Measurements from ENCODE around the gene RUFY4. TPM values are rescaled to one million over a fixed set of nuclear protein-coding genes. Genes with fewer than 3 reads are reported as not detected.

The RUFY4 gene
- total and polyA plus RNA-seq, 5 experiments from 2014 or later: 0.16 to 1.5 (median 0.31) TPM; not detected in 2

DNA sequence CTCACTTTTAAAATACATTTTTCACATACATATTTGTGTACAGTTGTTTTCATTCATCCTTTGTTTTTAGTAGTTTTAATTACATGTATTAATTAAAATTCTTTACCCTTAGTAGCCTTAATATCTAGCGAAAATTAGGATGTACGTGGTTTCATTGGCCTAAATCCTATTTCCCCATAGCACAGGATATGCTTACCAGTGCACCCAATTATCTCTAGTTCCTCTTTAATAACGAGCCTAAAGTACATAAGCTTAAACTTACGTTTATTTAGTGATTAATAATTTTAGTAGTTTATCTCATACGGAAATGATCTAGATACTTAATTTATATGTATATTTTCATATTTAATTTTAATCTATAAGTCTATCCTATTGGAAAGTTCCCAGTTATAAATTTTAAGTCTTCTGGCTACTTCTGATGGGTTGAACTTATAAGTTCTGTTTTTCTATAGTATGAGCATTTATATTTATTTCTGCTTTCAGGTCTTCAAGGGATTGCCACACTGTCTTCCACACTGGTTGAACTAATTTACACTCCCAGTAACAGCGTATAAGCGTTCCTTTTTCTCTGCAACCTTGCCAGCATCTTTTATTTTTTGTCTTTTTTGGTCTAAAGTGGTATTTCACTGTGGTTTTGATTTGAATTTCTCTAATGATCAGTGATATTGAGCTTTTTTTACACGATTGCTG is 21.4 kb upstream of the RUFY4 start:
- POLR2A ChIA-PET: no interaction called here
- H3K27me3 Mint-ChIP-seq: peaks cover 2 to 25% (median 6%) of the 10 kb centered on the region in 5 donors
- ATAC-seq (no peak), DNase-seq (no peak)
- H3K4me1 Mint-ChIP-seq: peaks cover 0 to 2% (median under 1%) of the 10 kb centered on the region in 4 donors
- peaks cover 3 to 43% (median 17%) of the 10 kb centered on the region in 9 donors for H3K9me3 Mint-ChIP-seq
- peaks cover 10 to 26% (median 20%) of the 10 kb centered on the region in 3 donors for H3K36me3 Mint-ChIP-seq
- H3K4me3 Mint-ChIP-seq: no peak overlapping the region
- H3K27ac Mint-ChIP-seq: peak overlapping the region in 1 of 10 donors; percentile 6

DNA sequence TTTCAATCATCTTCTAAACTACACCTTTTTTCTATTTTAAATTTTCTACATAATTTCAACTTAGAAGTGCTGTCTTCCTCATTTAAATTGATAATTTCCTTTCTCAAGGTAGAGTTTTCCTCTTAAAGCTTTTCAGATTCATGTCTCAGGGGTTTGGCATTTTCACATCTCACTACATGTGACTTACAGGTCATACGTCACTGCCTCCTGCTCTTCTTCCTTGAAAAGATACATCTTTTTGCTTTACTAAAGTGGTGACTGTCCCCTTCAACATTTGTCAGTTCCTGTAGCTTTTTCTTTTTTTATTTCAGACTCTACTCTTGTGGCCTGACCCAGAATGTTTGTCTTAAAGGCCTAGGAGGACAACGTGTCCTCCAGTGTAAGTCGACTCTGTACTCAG is 17.1 kb upstream of the RUFY4 start:
- POLR2A ChIA-PET: no interaction called here
- peaks cover 3 to 31% (median 17%) of the 10 kb centered on the region in 9 donors for H3K9me3 Mint-ChIP-seq
- H3K27ac Mint-ChIP-seq: no peak overlapping the region
- H3K27me3 Mint-ChIP-seq: peaks cover 4 to 25% (median 9%) of the 10 kb centered on the region in 5 donors
- no peak overlapping the region for H3K4me3 Mint-ChIP-seq
- ATAC-seq (no peak), DNase-seq (no peak)
- H3K4me1 Mint-ChIP-seq: no peaks in the 10 kb centered on the region
- peaks cover 10 to 25% (median 20%) of the 10 kb centered on the region in 3 donors for H3K36me3 Mint-ChIP-seq

DNA sequence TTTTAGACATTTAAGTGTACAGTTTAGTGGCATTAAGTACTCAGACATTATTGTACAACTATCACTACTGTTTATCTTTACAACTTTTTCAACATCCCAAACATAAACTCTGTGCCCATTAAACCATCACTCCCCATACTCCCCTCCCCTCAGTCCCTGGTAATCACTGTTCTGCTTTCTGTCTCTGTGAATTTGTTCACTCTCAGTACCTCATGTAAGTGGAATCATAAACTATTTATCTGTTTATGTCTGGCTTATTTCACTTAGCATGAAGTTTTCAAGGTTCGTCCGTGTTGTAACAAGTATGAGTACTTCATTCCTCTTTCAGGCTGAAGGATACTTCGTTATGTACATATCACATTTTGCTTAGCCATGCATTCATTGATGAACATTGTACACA is 9.8 kb upstream of the RUFY4 start:
- H3K4me1 Mint-ChIP-seq: peaks cover 0 to 10% (median 0%) of the 10 kb centered on the region in 4 donors
- peaks cover 0 to 22% (median 14%) of the 10 kb centered on the region in 5 donors for H3K27me3 Mint-ChIP-seq
- no peak overlapping the region for H3K27ac Mint-ChIP-seq
- POLR2A ChIA-PET: no interaction called here
- no peaks in the 10 kb centered on the region for H3K9me3 Mint-ChIP-seq
- DNase-seq: no peak
- no peak for ATAC-seq
- no peaks in the 10 kb centered on the region for H3K36me3 Mint-ChIP-seq
- H3K4me3 Mint-ChIP-seq: no peak overlapping the region

DNA sequence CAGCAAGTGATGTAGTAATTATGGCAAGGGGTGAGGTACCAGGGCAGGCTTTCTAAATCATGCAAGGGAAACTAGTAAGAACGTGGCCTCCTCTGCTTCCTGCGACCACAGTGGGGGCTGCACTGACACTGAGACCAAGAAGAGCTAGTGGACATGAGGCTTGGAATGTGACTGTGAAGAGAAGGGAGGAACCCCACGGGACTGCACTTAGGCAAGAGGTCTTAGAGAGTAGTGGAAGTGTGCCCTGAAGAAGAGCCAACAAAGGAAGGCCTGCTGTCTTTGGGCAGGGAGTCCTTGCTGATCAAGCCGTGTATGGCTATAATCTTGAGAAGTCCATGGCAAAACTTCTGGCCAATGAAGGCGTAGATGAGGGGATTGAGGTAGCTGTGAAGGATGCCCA is 8.9 kb upstream of the RUFY4 start:
- Mint-ChIP-seq H3K4me3 (no peak overlapping the region), H3K4me1 (peaks cover 0 to 10% (median 0%) of the 10 kb centered on the region in 4 donors), H3K9me3 (no peaks in the 10 kb centered on the region), H3K27ac (peak overlapping the region in 1 of 10 donors; percentile 41), H3K36me3 (no peaks in the 10 kb centered on the region), H3K27me3 (peaks cover 3 to 29% (median 20%) of the 10 kb centered on the region in 5 donors)
- ATAC-seq: no peak
- no peak for DNase-seq
- POLR2A ChIA-PET: no interaction called here

DNA sequence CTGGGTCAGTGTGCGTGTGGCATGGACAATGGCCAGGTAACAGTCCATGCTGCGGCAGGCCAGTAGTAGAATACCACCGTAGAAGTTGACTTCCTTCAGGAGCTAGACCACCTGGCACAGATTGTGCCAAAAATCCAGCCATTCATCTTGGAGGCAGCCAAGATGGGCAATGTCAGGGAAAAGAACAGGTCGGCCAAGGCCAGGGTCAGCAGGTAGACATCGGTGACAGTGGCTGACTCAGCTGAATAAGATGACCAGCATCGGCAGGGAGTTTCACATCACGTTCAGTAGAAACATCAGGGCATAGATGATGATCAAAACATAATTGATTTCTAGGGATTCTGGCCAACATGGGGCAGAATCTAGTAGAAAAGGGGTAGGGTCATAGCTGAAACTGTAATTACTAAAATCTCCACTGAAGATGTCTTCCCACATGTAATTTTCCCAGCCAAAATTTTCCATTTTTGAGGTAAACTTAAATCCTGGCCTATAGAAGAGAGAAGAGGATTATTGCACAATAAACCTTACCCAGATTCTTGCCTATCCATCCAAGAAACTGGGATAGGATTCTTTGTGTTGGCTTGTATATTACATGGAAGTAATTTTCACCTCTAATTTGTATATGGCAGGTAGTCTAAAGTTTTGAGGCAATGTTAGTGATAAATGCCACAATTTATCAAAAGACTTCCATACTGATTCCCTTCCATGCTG is 7.9 kb upstream of the RUFY4 start:
- H3K9me3 Mint-ChIP-seq: no peaks in the 10 kb centered on the region
- DNase-seq (no peak), ATAC-seq (no peak)
- H3K27ac Mint-ChIP-seq: no peak overlapping the region
- H3K36me3 Mint-ChIP-seq: no peaks in the 10 kb centered on the region
- POLR2A ChIA-PET: no interaction called here
- peaks cover 5 to 26% (median 16%) of the 10 kb centered on the region in 5 donors for H3K27me3 Mint-ChIP-seq
- H3K4me3 Mint-ChIP-seq: no peak overlapping the region
- H3K4me1 Mint-ChIP-seq: peaks cover 0 to 10% (median 0%) of the 10 kb centered on the region in 4 donors

DNA sequence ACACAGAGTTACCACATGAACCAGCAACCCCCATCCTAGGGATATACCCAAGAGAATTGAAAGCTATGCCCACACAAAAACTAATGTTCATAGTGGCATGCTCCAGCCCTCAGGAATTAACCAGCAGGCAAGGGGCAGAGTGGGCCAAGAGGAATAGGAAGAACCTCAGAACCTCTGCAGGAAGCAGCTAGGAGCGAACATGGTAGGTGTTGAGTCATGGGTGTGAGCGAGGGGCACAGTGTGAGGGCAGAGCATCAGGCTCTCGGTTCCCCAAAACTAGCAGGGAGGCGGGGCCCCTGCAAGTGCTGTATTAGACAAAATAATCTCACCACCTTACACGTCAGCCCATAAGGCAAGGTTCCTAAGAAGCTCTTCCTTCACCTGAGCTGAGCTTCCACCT is 5.6 kb upstream of the RUFY4 start:
- no peaks in the 10 kb centered on the region for H3K36me3 Mint-ChIP-seq
- no peak for DNase-seq
- no peaks in the 10 kb centered on the region for H3K9me3 Mint-ChIP-seq
- peaks cover under 1 to 19% (median 2%) of the 10 kb centered on the region in 4 donors for H3K4me1 Mint-ChIP-seq
- H3K27ac Mint-ChIP-seq: no peak overlapping the region
- peak overlapping the region in 1 of 10 donors; percentile 13 for H3K4me3 Mint-ChIP-seq
- no peak for ATAC-seq
- POLR2A ChIA-PET: no interaction called here
- peaks cover 4 to 46% (median 27%) of the 10 kb centered on the region in 5 donors for H3K27me3 Mint-ChIP-seq

DNA sequence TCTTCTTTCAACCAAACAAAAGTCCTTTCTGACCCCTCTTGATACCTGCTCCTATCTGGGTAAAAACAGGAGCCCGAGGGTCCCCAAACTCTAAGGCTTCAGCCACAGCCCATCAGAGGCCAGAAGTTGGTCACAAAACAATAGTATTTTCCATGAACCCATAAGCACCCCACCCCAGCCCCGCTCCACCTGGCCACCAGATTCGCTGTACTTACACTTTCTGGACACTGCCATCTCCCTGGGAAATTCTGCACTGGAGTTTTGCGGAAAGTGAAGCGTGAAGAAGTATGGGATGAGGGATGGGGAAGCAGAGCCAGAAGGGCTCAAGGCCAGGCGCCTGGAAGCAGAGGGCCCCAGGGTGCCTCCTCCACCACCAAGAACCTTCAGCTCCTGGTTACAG is 5.2 kb upstream of the RUFY4 start:
- Mint-ChIP-seq H3K27me3 (peaks cover 6 to 50% (median 30%) of the 10 kb centered on the region in 5 donors), H3K27ac (no peak overlapping the region), H3K36me3 (no peaks in the 10 kb centered on the region), H3K4me1 (peaks cover 5 to 22% (median 5%) of the 10 kb centered on the region in 4 donors), H3K9me3 (no peaks in the 10 kb centered on the region), H3K4me3 (no peak overlapping the region)
- DNase-seq: no peak
- POLR2A ChIA-PET: no interaction called here
- no peak for ATAC-seq

DNA sequence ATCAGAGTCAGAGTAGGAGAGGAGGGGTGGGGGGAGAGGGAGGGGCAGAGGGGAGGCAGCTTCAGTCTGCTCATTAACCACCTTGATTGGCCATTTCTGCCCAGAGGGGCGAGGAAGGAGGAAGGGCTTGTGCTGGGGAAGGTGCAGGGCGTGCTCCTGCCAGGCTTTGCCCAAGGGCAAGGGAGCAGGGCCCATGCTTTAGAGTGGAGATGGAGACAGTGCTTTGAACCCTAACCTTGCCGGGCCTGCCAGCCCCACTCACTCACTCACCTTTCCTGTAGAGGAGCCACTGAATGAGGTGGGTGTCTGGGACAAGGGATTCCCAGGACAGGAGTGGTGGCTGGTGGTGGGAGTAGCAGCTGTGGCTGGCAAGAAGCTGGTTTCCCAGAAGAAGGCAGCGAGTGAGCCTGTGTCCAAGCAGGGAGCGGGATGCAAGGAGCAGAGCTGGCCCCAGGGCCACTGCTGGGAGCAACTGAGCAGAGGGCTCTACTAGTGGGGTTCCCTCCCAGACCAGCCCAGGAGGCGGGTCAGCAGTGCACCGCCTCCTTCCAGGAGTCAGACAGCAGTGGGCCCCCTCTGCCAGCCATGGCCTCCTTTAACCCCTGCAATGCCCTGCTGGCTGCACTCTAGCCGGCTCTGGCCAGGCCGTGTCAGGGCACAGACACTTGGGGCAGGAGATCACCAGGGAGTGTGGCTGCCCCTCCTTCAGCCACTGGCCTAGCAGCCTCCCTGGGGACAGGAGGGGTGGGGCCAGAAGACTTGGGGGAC is 3.6 kb upstream of the RUFY4 start:
- Mint-ChIP-seq H3K4me3 (peak overlapping the region in 1 of 10 donors; percentile 47), H3K36me3 (no peaks in the 10 kb centered on the region), H3K27me3 (peaks cover 4 to 38% (median 30%) of the 10 kb centered on the region in 5 donors), H3K9me3 (no peaks in the 10 kb centered on the region), H3K27ac (no peak overlapping the region), H3K4me1 (peaks cover 5 to 22% (median 10%) of the 10 kb centered on the region in 4 donors)
- no peak for DNase-seq
- no peak for ATAC-seq
- POLR2A ChIA-PET: no interaction called here

DNA sequence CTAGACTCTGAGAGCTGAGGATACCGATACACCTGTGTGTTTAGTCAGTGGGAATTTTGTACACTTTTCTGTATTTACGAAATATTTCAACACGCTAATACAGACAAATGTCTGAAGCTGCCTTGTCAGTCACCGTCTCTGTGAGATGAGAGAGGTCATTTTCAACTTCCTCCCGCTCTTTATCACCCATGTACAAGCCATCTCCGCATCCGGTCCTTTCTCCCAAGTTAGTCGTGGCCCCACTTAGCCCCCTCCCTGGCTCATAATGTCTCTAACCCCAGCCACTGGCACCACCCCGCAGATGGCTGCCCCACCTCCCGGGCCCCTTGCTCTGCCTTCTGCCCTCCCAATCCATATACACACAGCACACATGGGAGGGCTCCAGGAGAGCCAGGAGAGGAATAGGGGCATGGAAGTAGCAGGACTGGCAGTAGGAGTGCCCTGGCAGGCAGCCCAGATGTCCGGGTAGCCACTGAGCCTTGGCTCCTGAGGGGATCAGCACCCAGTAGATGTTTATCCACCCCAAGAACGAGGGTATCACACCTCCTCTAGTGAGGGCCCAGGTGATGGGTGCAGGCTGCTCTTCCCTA is 2.0 kb upstream of the RUFY4 start:
- POLR2A ChIA-PET: no interaction called here
- ATAC-seq: no peak
- no peaks in the 10 kb centered on the region for H3K9me3 Mint-ChIP-seq
- peaks cover 5 to 22% (median 10%) of the 10 kb centered on the region in 4 donors for H3K4me1 Mint-ChIP-seq
- H3K27me3 Mint-ChIP-seq: peaks cover 4 to 36% (median 27%) of the 10 kb centered on the region in 5 donors
- H3K4me3 Mint-ChIP-seq: no peak overlapping the region
- DNase-seq: no peak
- H3K36me3 Mint-ChIP-seq: no peaks in the 10 kb centered on the region
- peak overlapping the region in 2 of 10 donors; percentile 29 to 59 for H3K27ac Mint-ChIP-seq

DNA sequence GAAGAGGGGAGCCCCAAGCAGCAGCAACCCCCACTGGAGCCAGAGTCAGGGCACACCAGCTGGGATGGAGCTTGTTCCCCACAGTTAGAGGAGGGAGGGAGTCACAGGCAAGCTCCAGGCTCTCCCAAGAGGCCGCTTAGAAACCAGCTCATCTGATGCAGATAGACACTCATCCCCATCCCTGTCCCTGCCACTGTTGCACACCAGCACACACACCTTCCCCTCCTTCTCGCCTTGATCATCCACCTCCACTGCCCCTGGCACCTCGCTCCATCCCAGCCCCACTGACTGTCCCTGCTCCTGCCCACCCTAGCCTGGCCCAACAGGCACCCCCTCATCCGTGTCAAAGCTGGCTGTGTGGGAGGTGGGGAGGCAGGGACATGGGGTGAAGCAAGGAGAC is 1.5 kb upstream of the RUFY4 start:
- DNase-seq (no peak), ATAC-seq (no peak)
- Mint-ChIP-seq H3K9me3 (no peaks in the 10 kb centered on the region), H3K36me3 (no peaks in the 10 kb centered on the region), H3K4me1 (peaks cover 5 to 22% (median 10%) of the 10 kb centered on the region in 4 donors), H3K4me3 (no peak overlapping the region), H3K27ac (no peak overlapping the region), H3K27me3 (peaks cover 4 to 36% (median 27%) of the 10 kb centered on the region in 5 donors)
- POLR2A ChIA-PET: no interaction called here

DNA sequence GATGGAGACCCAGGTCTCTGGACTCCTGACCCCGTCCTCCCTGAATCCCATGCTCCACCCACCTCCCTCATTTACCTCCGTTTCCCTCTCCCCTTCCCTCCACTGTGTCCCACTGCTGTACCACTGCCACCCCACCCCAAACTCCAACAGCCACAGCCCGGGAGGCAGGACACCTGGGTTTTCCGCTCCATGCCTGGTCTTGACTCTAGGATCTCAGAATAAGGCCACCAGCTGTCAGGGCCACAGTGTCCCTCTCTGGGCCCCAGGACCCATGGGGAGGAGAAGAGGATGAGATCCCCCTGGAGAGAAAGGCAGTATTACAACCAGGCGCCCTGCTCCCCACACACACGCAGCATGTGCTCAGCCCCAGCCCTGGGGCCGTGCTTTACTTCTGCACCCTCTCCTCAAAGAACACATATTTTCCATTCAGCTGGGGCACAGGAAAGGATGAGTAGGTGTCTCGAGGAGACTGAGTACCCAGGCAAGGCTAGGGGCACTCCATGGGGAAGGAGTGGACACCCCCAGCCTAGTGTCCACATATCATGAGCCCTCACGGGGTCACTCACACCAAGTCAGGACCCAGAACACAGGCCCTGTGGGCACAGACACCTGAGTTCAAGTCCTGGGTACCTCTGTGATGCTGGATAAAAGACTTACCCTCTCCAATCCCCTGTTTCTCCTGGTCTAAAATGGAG is 700 bp downstream of the RUFY4 start:
- Mint-ChIP-seq H3K36me3 (no peaks in the 10 kb centered on the region), H3K27ac (peak overlapping the region in 2 of 10 donors; percentile 16 to 41), H3K27me3 (peaks cover 4 to 41% (median 26%) of the 10 kb centered on the region in 5 donors), H3K4me1 (peaks cover 7 to 12% (median 10%) of the 10 kb centered on the region in 4 donors), H3K9me3 (no peaks in the 10 kb centered on the region), H3K4me3 (peak overlapping the region in 3 of 10 donors; percentile 47 to 68 (median 54))
- DNase-seq: no peak
- POLR2A ChIA-PET: no interaction called here
- ATAC-seq: no peak

DNA sequence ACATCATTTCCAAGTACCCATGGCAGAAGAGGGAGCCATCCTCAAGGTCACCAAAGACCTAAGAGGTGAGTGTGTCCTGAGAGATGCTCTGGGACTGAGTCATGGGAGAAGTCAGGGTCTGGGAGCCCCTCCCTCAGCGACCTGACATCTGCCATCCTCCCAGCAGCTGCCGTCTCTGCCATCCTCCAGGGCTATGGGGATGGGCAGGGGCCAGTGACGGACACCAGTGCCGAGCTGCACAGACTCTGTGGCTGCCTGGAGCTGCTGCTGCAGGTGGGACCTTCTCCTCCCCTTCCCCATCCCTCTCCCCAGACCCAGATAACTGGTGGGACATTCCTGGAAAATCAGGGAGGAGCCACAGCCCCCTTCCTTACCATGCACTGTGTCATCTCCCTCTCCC is 1.5 kb downstream of the RUFY4 start:
- Mint-ChIP-seq H3K36me3 (no peaks in the 10 kb centered on the region), H3K27me3 (peaks cover 4 to 35% (median 22%) of the 10 kb centered on the region in 5 donors), H3K4me1 (peaks cover 7 to 12% (median 10%) of the 10 kb centered on the region in 4 donors), H3K4me3 (peak overlapping the region in 2 of 10 donors; percentile 35 to 59), H3K9me3 (no peaks in the 10 kb centered on the region), H3K27ac (no peak overlapping the region)
- DNase-seq: no peak
- ATAC-seq: no peak
- POLR2A ChIA-PET: no interaction called here
